Natural killer cell (primary cell): ENCODE results near the gene ABCG1. TPM values are rescaled to one million over a fixed set of nuclear protein-coding genes. Genes with fewer than 3 reads are reported as not detected.

ENCODE experiments used
- ATAC-seq, 3 donors: fragments of 150-1000 bp in 2 of 3; fragments of 200-7000 bp in 1 of 3; cut with Tn5 transposase; 1 replicate in 1 of 3; 2 replicates in 2 of 3; pipeline ENCODE4 v1.10.0; 2021; ENCODE audit warnings: mild to moderate bottlenecking in 2 of 3, moderate library complexity in 2 of 3
- DNase-seq, 2 donors: peaks; one replicate each; pipeline versions ENCODE4 v3.0.0 to v3.0.0-alpha.2; 2013 to 2021; ENCODE audit warnings: mixed read lengths in 1 of 2
- H3K27ac ChIP-seq: one replicate; pipeline ENCODE4 v1.5.1; 2013; ENCODE audit warnings: mild to moderate bottlenecking, low read length
- H3K27me3 ChIP-seq: one replicate; pipeline ENCODE4 v1.6.1; 2013; ENCODE audit warnings: low read length; ENCODE audit not compliant: control insufficient read depth, insufficient read depth
- H3K36me3 ChIP-seq: one replicate; pipeline ENCODE4 v1.6.1; 2013; ENCODE audit warnings: low read length; ENCODE audit not compliant: control insufficient read depth, insufficient read depth
- H3K4me1 ChIP-seq: one replicate; pipeline ENCODE4 v1.6.1; 2013; ENCODE audit warnings: low read length; ENCODE audit not compliant: control insufficient read depth, insufficient read depth
- H3K4me3 ChIP-seq: one replicate; pipeline ENCODE4 v1.5.1; 2013; ENCODE audit warnings: low read length
- H3K9me3 ChIP-seq: one replicate; pipeline ENCODE4 v1.6.1; 2013; ENCODE audit warnings: low read length; ENCODE audit not compliant: control insufficient read depth, insufficient read depth
- H3K27ac Mint-ChIP-seq, 2 donors: one replicate each; pipeline ENCODE4 v1.8.0; 2022; ENCODE audit warnings: mild to moderate bottlenecking in 2 of 2, mixed read lengths in 2 of 2, moderate library complexity in 1 of 2
- H3K27me3 Mint-ChIP-seq, 2 donors: one replicate each; pipeline ENCODE4 v1.8.0; 2022; ENCODE audit warnings: low read depth in 2 of 2, mixed read lengths in 2 of 2
- H3K36me3 Mint-ChIP-seq: one replicate; pipeline ENCODE4 v1.8.0; 2022; ENCODE audit warnings: mixed read lengths
- H3K4me1 Mint-ChIP-seq, 2 donors: one replicate each; pipeline ENCODE4 v1.8.0; 2022; ENCODE audit warnings: mixed read lengths in 2 of 2
- H3K4me3 Mint-ChIP-seq: one replicate; pipeline ENCODE4 v1.8.0; 2022; ENCODE audit warnings: mild to moderate bottlenecking, moderate library complexity, mixed read lengths
- H3K9me3 Mint-ChIP-seq, 2 donors: one replicate each; pipeline ENCODE4 v1.8.0; 2022; ENCODE audit warnings: mixed read lengths in 2 of 2
- CTCF ChIP-seq: fragments of 200-600 bp; IDR thresholded peaks from one replicate; pipeline ENCODE4 v1.8.0; 2022; ENCODE audit warnings: antibody characterized with exemption
- WGBS: methylation state at CpG from one replicate; pipeline ENCODE4 v1.1.7; 2013; ENCODE audit warnings: missing lambda C conversion rate; ENCODE audit not compliant: insufficient coverage; 5-methylcytosine and 5-hydroxymethylcytosine counted together
- intact Hi-C: fragments of 100-400 bp; cut with micrococcal nuclease; formaldehyde crosslinking; loops from one replicate; pipeline ENCODE4 v1.14.2; 2022
- total RNA-seq, 4 donors: library from RNA; stranded (reverse); fragments of 120-200 nt in 1 of 4; gene quantifications; one replicate each; pipeline versions ENCODE4 v1.2.3 to v1.2.4, GENCODE V29; 2013 to 2022

The ABCG1 gene
- total RNA-seq, 3 donors from 2014 or later (not counting 1 experiment from before 2014, with no cell fraction given) = 10.4 to 14.7 (median 13.8) TPM

GRCh38 chr21:42264245-42265195 is 45.6 kb downstream of the ABCG1 start:
- H3K27me3 Mint-ChIP-seq = peaks cover 7 to 14% of the 10 kb centered on the region in 2 donors
- peaks cover 0 to 24% of the 10 kb centered on the region in 2 donors for H3K4me1 Mint-ChIP-seq
- H3K27ac Mint-ChIP-seq = no peak overlapping the region
- Histone ChIP-seq H3K4me1 (peaks cover 31% of the 10 kb centered on the region), H3K27me3 (no peaks in the 10 kb centered on the region), H3K36me3 (no peaks in the 10 kb centered on the region), H3K27ac (no peak overlapping the region), H3K4me3 (no peak overlapping the region), H3K9me3 (no peaks in the 10 kb centered on the region)
- TF ChIP-seq CTCF = no peak
- intact Hi-C loops = no loop called here
- WGBS = 81% methylated on average over 12 of the region's 13 CpGs
- no peaks in the 10 kb centered on the region for H3K36me3 Mint-ChIP-seq
- H3K4me3 Mint-ChIP-seq = no peak overlapping the region
- no peak for DNase-seq
- ATAC-seq = no peak
- H3K9me3 Mint-ChIP-seq = no peaks in the 10 kb centered on the region

- Histone ChIP-seq H3K4me1 (peaks cover 26% of the 10 kb centered on the region), H3K27me3 (no peaks in the 10 kb centered on the region), H3K36me3 (no peaks in the 10 kb centered on the region), H3K4me3 (no peak overlapping the region), H3K9me3 (no peaks in the 10 kb centered on the region), H3K27ac (no peak overlapping the region)
- Mint-ChIP-seq H3K27me3 (peaks cover 7 to 14% of the 10 kb centered on the region in 2 donors), H3K36me3 (no peaks in the 10 kb centered on the region), H3K4me1 (peaks cover 0 to 24% of the 10 kb centered on the region in 2 donors), H3K4me3 (no peak overlapping the region), H3K9me3 (no peaks in the 10 kb centered on the region), H3K27ac (no peak overlapping the region)
- no peak for DNase-seq
- ATAC-seq = no peak
- intact Hi-C loops = no loop called here
- no peak for TF ChIP-seq CTCF
- 88% methylated on average over 12 of the region's 12 CpGs for WGBS
Observed at GRCh38 chr21:42265231-42265812, 46.4 kb downstream of the ABCG1 start.

GRCh38 chr21:42266971-42267556 is 48.1 kb downstream of the ABCG1 start:
- Histone ChIP-seq H3K36me3 (no peaks in the 10 kb centered on the region), H3K4me3 (no peak overlapping the region), H3K4me1 (peaks cover 26% of the 10 kb centered on the region), H3K27me3 (no peaks in the 10 kb centered on the region), H3K9me3 (no peaks in the 10 kb centered on the region), H3K27ac (no peak overlapping the region)
- whole genome bisulfite sequencing = 75% methylated on average over 7 of the region's 7 CpGs
- TF ChIP-seq CTCF = no peak
- DNase-seq = no peak
- no peak for ATAC-seq
- intact Hi-C loops = no loop called here
- no peak overlapping the region for H3K4me3 Mint-ChIP-seq
- H3K27me3 Mint-ChIP-seq = peaks cover 7 to 14% of the 10 kb centered on the region in 2 donors
- H3K4me1 Mint-ChIP-seq = peaks cover 0 to 28% of the 10 kb centered on the region in 2 donors
- H3K36me3 Mint-ChIP-seq = no peaks in the 10 kb centered on the region
- H3K27ac Mint-ChIP-seq = peak overlapping the region; percentile 12 to 44
- H3K9me3 Mint-ChIP-seq = no peaks in the 10 kb centered on the region
